Esophagus muscularis mucosa (tissue), 4 donors: ENCODE measurements around the gene MED26. TPM values are rescaled to one million over a fixed set of nuclear protein-coding genes. Genes with fewer than 3 reads are reported as not detected.
"Not testable (repeated sequence)": the region's sequence is repeated elsewhere in the genome, so short reads cannot be mapped to it uniquely, and the experiment has no call there.

Experiments
- DNase-seq: peaks from one replicate; pipeline ENCODE4 v3.0.0-alpha.2; 2017; ENCODE audit errors: extremely low spot score
- H3K27ac ChIP-seq, 4 donors: fragments of 200-600 bp; sonication (generic); replicated peaks in 1 of 4; 1 replicate in 3 of 4; 2 replicates in 1 of 4; pipeline ENCODE4 v1.5.1; 2016 to 2019; ENCODE audit warnings: mild to moderate bottlenecking in 1 of 4
- H3K27me3 ChIP-seq, 4 donors: fragments of 200-600 bp; sonication (generic); one replicate each; pipeline versions ENCODE4 v1.5.1 to v1.6.0; 2016 to 2019
- H3K36me3 ChIP-seq, 4 donors: fragments of 200-600 bp; sonication (generic); one replicate each; pipeline ENCODE4 v1.5.1; 2016 to 2019
- H3K4me1 ChIP-seq, 4 donors: fragments of 200-600 bp; sonication (generic); one replicate each; pipeline ENCODE4 v1.5.1; 2016 to 2019
- H3K4me3 ChIP-seq, 4 donors: fragments of 200-600 bp; sonication (generic); 1 replicate in 2 of 4; 2 replicates in 2 of 4; pipeline ENCODE4 v1.5.1; 2016 to 2019; ENCODE audit warnings: mild to moderate bottlenecking in 4 of 4, moderate library complexity in 1 of 4
- H3K9me3 ChIP-seq, 4 donors: fragments of 200-600 bp; sonication (generic); 1 replicate in 3 of 4; 2 replicates in 1 of 4; pipeline ENCODE4 v1.5.1; 2016 to 2019
- CTCF ChIP-seq, 3 experiments: fragments of 200-600 bp in 2 of 3; fragments of 450-650 bp in 1 of 3; sonication (generic) in 2 of 3; IDR thresholded peaks; one replicate each; pipeline ENCODE4 v1.5.1; 2017 to 2019; ENCODE audit warnings: antibody characterized with exemption in 3 of 3, mild to moderate bottlenecking in 2 of 3, moderate library complexity in 1 of 3
- EP300 ChIP-seq: sonication (generic); formaldehyde crosslinking; IDR thresholded peaks from one replicate; pipeline ENCODE4 v1.6.1; 2017; ENCODE audit warnings: antibody characterized with exemption
- POLR2A ChIP-seq: fragments of 450-650 bp; IDR thresholded peaks from one replicate; pipeline ENCODE4 v1.6.1; 2017; ENCODE audit warnings: antibody characterized with exemption, moderate library complexity, mild to moderate bottlenecking, low read depth
- POLR2AphosphoS5 ChIP-seq, 2 donors: sonication (generic); formaldehyde crosslinking; IDR thresholded peaks; one replicate each; pipeline ENCODE4 v1.6.1; 2017; ENCODE audit warnings: antibody characterized with exemption in 2 of 2
- whole genome bisulfite sequencing: methylation state at CpG from one replicate; pipeline ENCODE4 v1.1.5; 2018; 5-methylcytosine and 5-hydroxymethylcytosine counted together
- intact Hi-C: fragments of 100-400 bp; cut with DNase I; formaldehyde crosslinking; loops from one replicate; pipeline ENCODE4 v1.15.1; 2023
- total RNA-seq, 4 donors: library from RNA; depleted of rRNA; stranded (reverse); fragments of >200 nt; gene quantifications; one replicate each; pipeline versions ENCODE4 v1.1.0 to v1.2.1, GENCODE V29; 2016

Gene MED26
- total RNA-seq, 4 donors from 2014 or later = 4.2 to 11.7 (median 8.8) TPM

GRCh38 chr19:16655727-16656126 is 27.7 kb upstream of the MED26 start:
- Histone ChIP-seq H3K9me3 (no peaks in the 10 kb centered on the region), H3K4me3 (no peak overlapping the region), H3K4me1 (peaks cover 20 to 77% (median 57%) of the 10 kb centered on the region in 4 donors), H3K27me3 (no peaks in the 10 kb centered on the region), H3K27ac (no peak overlapping the region), H3K36me3 (peaks cover 68 to 80% (median 72%) of the 10 kb centered on the region in 4 donors)
- intact Hi-C loops = no loop called here
- TF ChIP-seq POLR2A (no peak), EP300 (no peak), POLR2AphosphoS5 (IDR thresholded peaks at IDR 0.05) (no peak), CTCF (IDR thresholded peaks at IDR 0.05) (no peak)
- 78% methylated on average over 11 of the region's 11 CpGs for WGBS
- DNase-seq = no peak

GRCh38 chr19:16654627-16655026 is 26.6 kb upstream of the MED26 start:
- Histone ChIP-seq H3K27ac (peak overlapping the region in 1 of 4 donors; percentile 55), H3K36me3 (peaks cover 70 to 91% (median 75%) of the 10 kb centered on the region in 4 donors), H3K9me3 (no peaks in the 10 kb centered on the region), H3K27me3 (no peaks in the 10 kb centered on the region), H3K4me3 (no peak overlapping the region), H3K4me1 (peaks cover 22 to 77% (median 55%) of the 10 kb centered on the region in 4 donors)
- 98% methylated on average over 3 of the region's 3 CpGs for WGBS
- TF ChIP-seq POLR2AphosphoS5 (IDR thresholded peaks at IDR 0.05) (no peak), EP300 (no peak), CTCF (IDR thresholded peaks at IDR 0.05) (no peak), POLR2A (no peak)
- DNase-seq = no peak
- intact Hi-C loops = no loop called here

GRCh38 chr19:16654140-16654539 is 26.1 kb upstream of the MED26 start:
- 97% methylated on average over 3 of the region's 3 CpGs for WGBS
- H3K36me3 ChIP-seq = peaks cover 70 to 94% (median 77%) of the 10 kb centered on the region in 4 donors

GRCh38 chr19:16652854-16653253 is 24.9 kb upstream of the MED26 start:
- TF ChIP-seq POLR2AphosphoS5 (IDR thresholded peaks at IDR 0.05) (peak in 1 of 2 donors; percentile 16), POLR2A (no peak)
- peaks cover 9 to 71% (median 42%) of the 10 kb centered on the region in 4 donors for H3K4me1 ChIP-seq
- WGBS = 22% methylated on average over 5 of the region's 7 CpGs
- H3K27ac ChIP-seq = peak overlapping the region; percentile 38 to 72 (median 61)
- intact Hi-C loops = no loop called here
- DNase-seq = no peak
- H3K27me3 ChIP-seq = no peaks in the 10 kb centered on the region
- H3K36me3 ChIP-seq = peaks cover 66 to 93% (median 69%) of the 10 kb centered on the region in 4 donors
- H3K4me3 ChIP-seq = no peak overlapping the region
- H3K9me3 ChIP-seq = no peaks in the 10 kb centered on the region

More at GRCh38 chr19:16654140-16654539, 26.1 kb upstream of the MED26 start:
- Histone ChIP-seq H3K4me1 (peaks cover 22 to 79% (median 55%) of the 10 kb centered on the region in 4 donors), H3K27ac (peak overlapping the region in 3 of 4 donors; percentile 55 to 72 (median 67)), H3K9me3 (no peaks in the 10 kb centered on the region), H3K27me3 (no peaks in the 10 kb centered on the region), H3K4me3 (no peak overlapping the region)
- TF ChIP-seq CTCF (IDR thresholded peaks at IDR 0.05) = no peak
- TF ChIP-seq POLR2A = no peak
- TF ChIP-seq EP300 = no peak
- TF ChIP-seq POLR2AphosphoS5 (IDR thresholded peaks at IDR 0.05) = no peak
- intact Hi-C loops = no loop called here
- DNase-seq = no peak

- WGBS = 93% methylated on average over 8 of the region's 8 CpGs
- intact Hi-C loops, H3K4me3 ChIP-seq, H3K9me3 ChIP-seq, DNase-seq, H3K27me3 ChIP-seq: not testable (repeated sequence)
- peak overlapping the region in 1 of 4 donors; percentile 72 for H3K27ac ChIP-seq
- H3K4me1 ChIP-seq = peaks cover 5 to 59% (median 30%) of the 10 kb centered on the region in 4 donors
- H3K36me3 ChIP-seq = peaks cover 63 to 90% (median 70%) of the 10 kb centered on the region in 4 donors
Measured at GRCh38 chr19:16651421-16652188, 23.6 kb upstream of the MED26 start.
